Left cardiac atrium (tissue), 4 donors: ENCODE data around the gene NME8. TPM values are rescaled to one million over a fixed set of nuclear protein-coding genes. Genes with fewer than 3 reads are reported as not detected.

Experiments used
- ATAC-seq, 2 donors: fragments of 200-7000 bp; cut with Tn5 transposase; one replicate each; pipeline ENCODE4 v1.9.1; 2020; ENCODE audit warnings: mild to moderate bottlenecking in 2 of 2, moderate library complexity in 2 of 2
- DNase-seq: peaks from one replicate; pipeline ENCODE4 v3.0.0-alpha.2; 2020
- intact Hi-C, 2 donors: fragments of 100-400 bp; cut with DNase I; formaldehyde crosslinking; loops; one replicate each; pipeline versions ENCODE4 v1.14.1 to v1.15.1; 2022 to 2023
- total RNA-seq, 2 donors: library from RNA; stranded (reverse); fragmentation: NEBNext Ultra II Directional; extraction: Animal tissue kit (Norgen Biotek cat#: 25700); gene quantifications; one replicate each; pipeline ENCODE4 v1.2.1, GENCODE V29; 2021
- donor health status: DM: no; HTN: yes; CAD: no.
- donor health status: DM: no; HTN: yes; CAD: no; lungs with severe emphysema.
- donor health status: DM: yes; HTN: yes; CAD: no.
- donor health status: Dilated cardiomyopathy.

Gene NME8
- total RNA-seq, 2 donors from 2014 or later: not detected

DNA sequence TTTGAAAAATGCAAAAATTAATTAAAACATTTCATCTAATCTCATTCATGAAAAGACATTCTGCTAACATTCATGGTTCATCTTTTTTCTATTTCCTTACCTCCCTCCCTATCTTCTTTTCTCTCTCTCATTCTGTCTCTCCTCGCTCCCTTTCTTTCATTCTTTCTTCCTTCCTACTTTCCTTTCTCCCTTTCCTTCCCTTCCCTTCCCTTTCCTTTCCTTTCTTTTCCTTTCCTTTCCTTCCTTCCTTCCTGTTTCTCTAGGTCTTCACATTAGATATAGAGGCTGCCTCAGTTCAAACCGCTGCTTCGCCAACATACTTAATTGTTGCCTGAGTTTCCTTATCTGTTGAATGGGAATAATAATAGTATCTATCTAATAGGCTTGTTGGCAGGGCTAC, 46.3 kb downstream of the NME8 start:
- intact Hi-C loops: no loop called here
- ATAC-seq (no peak), DNase-seq (no peak)

DNA sequence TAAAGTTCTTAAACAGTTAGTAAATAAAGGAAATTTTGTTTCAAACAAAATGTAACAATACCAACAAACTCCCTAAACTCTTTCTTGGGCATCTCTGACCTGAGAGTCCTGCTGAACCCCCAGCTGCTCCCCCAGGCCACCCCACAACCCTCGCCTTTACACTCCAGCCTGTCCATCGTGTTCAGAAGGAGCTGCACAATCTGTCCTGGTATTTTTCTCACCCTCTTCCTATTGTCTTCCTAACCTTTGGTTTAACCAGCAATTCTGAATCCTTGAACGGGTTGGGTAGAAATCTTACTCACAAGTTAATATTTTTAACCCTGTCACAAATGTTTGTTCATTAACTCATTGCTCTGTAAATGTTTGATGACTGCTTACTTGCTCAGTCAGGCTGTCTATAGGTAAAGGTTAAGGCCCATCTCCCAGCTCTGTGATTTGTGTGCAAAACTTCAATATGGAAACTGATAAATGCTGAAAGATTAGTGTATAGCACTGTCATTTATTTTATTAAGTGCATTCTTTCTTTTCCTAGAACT, 51.4 kb downstream of the NME8 start:
- ATAC-seq (no peak), DNase-seq (no peak)
- intact Hi-C loops: loop anchor here (2.0 to 10.0 kb wide), 5 partner anchors 205 to 418 kb away; no protein-coding TSS in a partner anchor

DNA sequence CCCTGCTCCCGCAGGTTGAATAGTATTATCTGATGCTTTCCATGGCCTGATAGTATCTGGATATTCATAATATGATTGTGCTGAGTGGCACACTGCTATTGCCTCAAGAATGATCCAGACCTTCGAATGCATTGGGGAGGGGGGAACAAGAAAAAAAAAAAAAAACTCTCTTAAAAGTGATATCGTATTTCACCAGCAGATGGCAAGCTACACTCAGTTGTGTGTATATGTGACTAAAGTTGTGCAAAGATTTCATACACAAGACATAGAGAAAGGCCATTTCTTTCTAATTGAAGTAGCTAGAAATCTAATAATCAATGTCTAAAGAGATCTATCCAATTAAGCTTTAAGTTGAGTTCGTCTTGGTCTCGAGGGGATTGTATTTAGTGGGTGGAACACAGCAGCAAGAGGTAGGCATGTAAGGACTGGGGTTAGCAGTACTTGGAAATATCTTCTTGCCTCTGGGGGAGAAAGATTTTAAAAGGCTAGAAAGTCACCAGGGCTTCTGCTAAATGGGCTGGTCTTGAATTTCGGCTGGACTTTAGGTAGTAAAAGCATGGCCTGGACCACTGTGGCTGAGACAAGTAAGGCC, 52.9 kb downstream of the NME8 start:
- ATAC-seq (peak; percentile 74 to 79), DNase-seq (no peak)
- intact Hi-C loops: loop anchor here (2.0 to 10.0 kb wide), 5 partner anchors 203 to 416 kb away; no protein-coding TSS in a partner anchor

DNA sequence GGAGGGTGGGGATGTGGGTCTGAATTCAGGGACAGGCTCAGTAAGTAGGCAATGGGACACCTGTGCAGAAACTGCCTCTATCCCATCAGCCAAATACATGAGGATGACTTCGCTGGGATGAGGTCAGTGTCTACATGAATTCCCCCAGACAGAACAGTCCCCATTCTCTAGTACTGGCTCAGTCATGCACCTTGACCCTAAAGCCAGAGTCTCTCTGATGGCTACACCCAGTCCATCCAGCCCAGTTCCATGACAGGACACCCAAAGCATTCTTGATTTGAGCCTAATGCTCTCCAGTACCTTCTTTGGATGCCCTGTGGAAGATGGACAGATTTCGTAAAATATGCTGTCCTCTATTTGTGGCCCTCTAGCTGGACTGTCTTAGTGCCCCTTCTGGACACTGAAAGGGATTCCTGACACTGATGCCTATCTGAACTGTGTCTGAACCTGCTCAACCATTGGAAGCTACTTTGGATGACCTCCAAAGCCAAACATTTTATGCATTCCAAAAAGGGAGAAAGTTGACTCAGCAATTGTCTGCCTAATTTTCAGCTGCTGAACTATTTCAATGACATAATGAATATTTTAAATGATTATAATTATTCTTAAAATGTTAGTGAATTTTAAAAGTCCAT, 53.6 kb downstream of the NME8 start:
- peak; percentile 41 to 71 for ATAC-seq
- intact Hi-C loops: loop anchor here (2.0 to 10.0 kb wide), 5 partner anchors 203 to 415 kb away; no protein-coding TSS in a partner anchor
- no peak for DNase-seq

DNA sequence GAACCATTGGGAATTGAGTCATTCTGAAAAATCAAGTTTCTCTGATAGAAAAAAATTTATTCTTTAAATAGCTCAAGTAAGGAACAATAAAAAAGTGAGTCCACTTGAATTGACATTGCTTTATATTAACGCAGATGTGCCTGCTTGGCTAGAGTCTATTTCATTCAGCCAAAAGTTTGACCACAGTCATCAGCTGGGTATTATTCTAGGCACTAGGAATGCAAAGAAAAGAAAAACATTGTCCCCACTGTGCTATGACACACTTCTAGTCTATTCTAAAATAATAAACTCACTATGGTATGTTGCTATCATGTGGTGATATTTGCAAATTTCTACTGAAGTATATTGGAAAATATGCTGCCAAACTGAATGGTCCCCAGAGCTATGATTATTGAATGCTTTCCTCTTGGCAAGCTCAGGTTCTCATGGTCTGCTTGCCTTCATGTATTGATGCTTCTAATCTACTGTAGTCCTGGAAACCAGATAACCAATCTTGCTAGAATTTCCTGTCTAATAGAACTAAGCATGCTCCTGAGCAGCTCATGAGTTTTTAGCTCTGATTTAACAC, 59.9 kb downstream of the NME8 start:
- intact Hi-C loops: loop anchor here in 1 of 2 donors (10.0 kb wide), 1 partner anchor 196 kb away; no protein-coding TSS in a partner anchor
- ATAC-seq (peak in 1 of 2 donors; percentile 85), DNase-seq (no peak)

DNA sequence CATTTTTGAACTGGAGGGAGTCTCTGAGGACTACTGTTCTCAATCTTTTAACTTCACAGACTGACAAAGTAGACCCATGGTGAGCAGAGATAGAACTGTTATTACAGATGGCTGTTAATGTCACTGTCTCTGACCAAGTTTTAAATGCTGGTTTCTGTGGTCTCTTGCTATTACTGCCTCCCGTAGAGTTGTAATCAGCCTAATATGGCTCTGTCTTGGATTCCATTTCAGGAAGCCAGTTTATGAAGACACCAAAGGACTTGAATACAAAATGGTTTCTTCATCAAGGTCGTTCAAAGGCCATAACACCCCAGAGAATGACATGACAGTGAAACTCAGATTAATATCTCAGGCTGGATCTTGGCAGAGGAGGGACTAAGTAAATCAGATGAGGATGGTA, 64.4 kb downstream of the NME8 start:
- intact Hi-C loops: no loop called here
- no peak for DNase-seq
- ATAC-seq: no peak

DNA sequence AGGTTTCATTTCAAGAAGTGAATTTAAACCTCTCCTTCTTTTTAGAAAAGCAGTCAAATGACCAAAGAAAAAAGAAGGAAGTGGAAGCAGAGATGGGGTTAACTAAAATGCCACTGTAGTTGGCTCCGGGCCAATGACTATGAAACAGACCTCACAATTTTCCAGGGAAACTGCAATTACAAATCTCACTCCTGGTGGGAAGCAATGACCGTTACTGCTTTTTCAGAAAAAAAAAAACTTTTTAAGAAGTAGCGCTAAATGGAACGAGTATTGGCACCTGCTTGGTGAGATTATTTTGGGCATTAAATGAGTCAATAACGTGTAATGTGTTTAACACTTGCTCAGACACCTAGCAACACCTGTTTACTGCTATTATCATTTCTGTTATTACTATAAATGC, 67.0 kb downstream of the NME8 start:
- ATAC-seq (no peak), DNase-seq (peak; percentile 45)
- intact Hi-C loops: loop anchor here in 1 of 2 donors (5.0 kb wide), 1 partner anchor 192 kb away; no protein-coding TSS in a partner anchor

DNA sequence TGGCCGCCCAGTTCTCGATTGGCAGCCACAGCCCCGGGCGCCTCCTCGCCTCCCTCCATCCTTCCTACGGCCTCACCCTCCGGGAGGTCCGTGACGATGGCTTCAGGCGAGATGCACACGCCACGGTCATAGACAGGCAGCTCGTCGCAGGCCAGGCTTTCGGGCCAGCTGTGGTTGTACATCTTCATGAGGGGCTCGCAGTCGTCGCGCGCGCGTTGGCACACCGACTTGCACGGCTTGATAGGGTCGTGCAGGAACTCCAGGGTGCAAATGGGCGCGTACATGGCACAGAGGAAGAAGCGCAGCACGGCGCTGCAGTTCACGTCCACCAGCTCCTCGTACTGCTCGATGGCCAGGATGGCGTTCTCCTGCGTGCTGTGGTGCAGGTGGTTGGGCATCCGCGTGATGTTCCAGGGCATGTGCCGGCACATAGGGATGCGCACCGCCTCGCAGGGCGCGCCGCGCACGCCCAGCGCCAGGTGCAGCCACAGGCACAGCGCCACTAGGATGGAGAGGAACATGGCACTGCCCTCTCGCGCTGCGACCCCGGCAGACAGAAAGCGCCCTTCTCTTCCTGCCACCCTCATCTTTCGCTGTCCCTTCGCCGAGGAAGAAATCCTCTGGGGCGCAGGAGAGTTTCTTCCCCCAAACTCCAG, 67.7 kb downstream of the NME8 start:
- DNase-seq (peak; percentile 36), ATAC-seq (peak in 1 of 2 donors; percentile 25)
- intact Hi-C loops: loop anchor here in 1 of 2 donors (5.0 kb wide), 1 partner anchor 191 kb away; no protein-coding TSS in a partner anchor

DNA sequence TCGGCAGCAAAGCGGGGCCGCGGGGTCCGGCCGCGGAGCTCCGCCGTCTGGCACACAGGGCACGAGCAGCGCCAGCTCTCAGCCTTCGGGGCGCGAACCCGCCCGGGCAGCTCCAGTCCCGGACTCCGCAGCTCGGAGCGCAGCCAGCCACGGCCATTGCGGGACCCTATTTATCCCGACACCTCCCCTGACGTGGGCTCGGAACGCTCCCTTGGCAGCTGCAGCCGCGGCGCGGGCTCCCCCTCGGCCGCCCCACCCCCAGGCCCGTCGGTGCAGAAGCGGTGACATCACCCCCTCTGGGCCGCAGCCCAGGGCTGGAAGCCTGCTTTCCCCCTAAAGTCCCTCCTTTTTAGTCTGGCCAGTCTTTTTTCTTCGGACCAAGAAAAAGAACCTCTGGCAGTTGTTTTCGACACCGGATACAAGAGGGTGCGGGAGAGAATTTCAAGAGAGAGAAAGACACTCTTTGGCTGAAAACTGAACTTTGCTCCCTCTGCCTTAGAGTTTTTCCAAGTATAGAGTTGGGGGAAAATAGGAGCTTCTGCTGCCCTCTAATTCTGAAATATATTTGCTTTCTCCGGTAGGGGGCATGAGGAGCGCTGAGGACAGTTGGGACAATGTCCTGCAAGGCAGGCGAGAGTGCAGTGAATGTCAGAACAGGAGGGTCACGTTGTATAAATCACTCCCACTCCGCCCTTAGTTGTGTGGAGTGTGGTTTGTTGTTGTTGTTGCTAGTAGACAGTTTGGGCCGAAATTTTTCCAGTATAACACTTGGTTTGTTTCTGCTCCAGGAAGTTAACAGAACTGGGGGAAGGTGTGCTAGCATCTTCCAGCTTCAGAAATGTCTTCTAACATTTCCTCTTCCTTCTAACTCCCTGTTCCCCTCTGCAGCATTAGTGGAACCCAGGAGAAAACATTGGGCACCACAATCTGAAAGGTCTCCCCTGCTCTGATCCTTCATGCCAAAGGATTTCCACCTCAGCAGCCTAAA, 68.6 kb downstream of the NME8 start, which contains the start of gene SFRP4:
Gene SFRP4, minus strand, starts transcription at position 145 of the 988 bp plus-strand sequence. CDS start 280 bp downstream, outside the sequence.
- DNase-seq (peak; percentile 72), ATAC-seq (peak; percentile 65 to 80)
- intact Hi-C loops: loop anchor here in 1 of 2 donors (5.0 kb wide), 1 partner anchor 190 kb away; no protein-coding TSS in a partner anchor

DNA sequence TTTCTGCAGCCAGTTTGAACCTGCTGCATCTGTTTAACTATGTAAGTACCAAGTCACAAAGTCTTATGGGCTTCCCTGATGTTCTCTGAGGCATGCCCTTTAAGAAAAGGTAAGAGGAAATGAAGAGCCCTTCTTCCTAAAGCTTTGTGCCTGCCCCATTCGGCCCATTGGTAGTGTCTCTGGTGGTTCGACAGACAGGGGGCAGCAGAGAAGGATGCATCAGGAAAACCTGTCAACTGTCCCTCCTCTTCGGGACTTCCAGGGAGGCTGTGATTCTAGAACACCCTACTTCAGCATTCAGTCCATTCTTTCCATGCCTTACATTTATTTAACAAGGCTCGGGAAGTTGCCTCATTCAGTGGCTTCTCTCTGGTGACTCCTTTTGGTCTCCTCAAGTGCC, 70.1 kb downstream of the NME8 start:
- intact Hi-C loops: loop anchor here in 1 of 2 donors (5.0 kb wide), 1 partner anchor 189 kb away; no protein-coding TSS in a partner anchor
- DNase-seq (no peak), ATAC-seq (no peak)

DNA sequence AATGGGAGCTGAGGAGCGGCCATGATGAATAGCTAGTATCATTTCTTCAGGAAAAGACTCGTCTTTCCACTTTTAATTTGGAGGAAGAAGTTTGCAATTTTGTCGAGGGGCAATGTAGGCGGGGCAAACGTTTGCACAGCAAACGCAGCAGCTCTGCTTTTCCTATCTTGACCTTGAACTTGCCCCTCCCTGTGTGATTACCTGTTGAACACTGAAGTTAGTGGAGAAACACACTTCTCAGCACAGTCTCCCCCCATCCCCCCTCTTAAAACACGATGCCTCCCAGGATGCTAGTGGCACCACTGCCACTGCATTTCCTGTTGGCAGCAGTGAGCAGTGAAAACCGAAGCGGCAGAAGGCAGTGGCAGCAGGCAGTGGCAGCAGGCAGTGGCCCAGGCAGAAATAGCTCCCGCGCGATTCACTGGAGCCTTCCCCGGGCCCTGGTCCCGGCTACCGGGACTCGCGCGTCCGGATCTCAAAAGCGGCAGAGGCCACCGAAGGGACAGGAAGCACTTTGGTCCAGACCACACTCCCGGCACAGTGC, 72.0 kb downstream of the NME8 start, which contains the start of gene EPDR1:
Gene EPDR1, plus strand, starts transcription at position 336 of the 544 bp plus-strand sequence. CDS start 300 bp downstream, outside the sequence.
- peak; percentile 62 for DNase-seq
- ATAC-seq: peak; percentile 56 to 73
- intact Hi-C loops: no loop called here

DNA sequence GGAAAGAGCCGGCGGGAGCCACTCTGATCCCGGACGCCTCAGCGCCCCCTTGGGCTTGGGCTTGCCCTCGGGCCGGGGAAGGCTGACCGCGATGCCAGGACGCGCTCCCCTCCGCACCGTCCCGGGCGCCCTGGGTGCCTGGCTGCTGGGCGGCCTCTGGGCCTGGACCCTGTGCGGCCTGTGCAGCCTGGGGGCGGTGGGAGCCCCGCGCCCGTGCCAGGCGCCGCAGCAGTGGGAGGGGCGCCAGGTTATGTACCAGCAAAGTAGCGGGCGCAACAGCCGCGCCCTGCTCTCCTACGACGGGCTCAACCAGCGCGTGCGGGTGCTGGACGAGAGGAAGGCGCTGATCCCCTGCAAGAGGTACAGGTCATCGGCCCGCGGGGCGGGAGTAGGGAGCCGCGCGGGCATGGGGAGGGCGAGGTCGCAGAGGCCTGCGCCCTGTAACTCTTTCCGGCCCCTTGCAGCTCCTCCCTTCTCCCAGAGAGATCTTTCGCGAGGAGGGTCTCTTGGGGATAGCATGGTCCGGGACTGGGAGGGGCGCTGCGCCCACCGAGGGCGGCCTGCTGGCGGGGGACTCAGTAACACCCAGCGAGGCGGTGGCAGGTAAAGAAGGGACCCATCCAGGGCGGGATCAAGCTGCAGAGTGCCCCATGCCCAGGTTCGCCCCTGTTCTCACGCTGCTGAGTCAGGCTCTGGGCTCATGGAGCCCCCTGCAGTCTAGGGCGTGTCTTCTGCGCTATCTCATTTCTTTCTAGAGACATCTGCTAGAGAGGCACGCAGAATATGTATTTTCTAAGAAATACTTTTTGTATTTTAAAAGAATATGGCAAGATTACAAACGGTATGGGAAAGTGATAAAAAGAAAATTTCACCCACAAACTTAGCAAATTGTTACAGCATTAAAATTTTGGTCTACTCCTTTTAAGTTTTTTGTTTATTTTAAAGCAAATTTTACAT, 72.7 kb downstream of the NME8 start:
- peak; percentile 45 for DNase-seq
- intact Hi-C loops: no loop called here
- ATAC-seq: peak; percentile 67 to 72

DNA sequence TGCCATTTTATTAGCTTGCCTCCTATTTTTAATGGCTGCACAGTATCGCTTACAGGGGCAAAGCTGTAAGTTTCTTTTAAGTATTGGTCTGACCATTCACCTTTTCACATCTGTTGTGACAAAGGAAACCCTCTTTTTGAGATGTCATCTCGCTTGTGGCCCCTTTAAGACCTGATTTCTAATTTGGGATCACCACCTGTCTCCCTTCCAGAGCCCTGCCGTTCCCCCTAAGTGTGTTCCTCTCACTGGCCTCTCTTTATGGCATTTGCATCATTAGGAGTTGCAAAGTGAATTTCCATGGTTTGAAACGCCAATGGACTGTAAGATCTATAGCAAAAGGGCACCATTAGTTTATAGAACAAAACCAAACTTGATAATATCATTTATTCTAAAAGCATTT, 73.5 kb downstream of the NME8 start:
- intact Hi-C loops: no loop called here
- ATAC-seq (no peak), DNase-seq (no peak)

DNA sequence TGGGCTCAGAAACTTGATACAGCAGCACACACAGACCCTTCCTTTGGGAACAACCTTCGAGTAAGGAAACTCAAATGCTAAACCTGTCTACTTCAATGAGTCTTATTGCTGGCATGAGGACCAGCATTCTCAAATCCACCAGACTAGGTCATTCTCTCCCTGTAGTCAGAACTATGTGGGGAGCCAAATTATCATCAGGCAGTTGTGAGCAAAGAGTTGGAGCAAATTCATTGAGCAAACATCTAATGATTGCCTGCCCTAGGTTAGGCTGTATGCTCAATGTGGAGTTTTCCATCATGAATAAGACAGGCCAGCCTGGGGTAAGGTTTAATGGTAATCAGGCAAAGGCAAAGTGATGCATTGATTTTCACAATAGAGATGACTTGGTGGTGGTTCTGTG, 75.6 kb downstream of the NME8 start:
- DNase-seq: no peak
- intact Hi-C loops: no loop called here
- no peak for ATAC-seq

DNA sequence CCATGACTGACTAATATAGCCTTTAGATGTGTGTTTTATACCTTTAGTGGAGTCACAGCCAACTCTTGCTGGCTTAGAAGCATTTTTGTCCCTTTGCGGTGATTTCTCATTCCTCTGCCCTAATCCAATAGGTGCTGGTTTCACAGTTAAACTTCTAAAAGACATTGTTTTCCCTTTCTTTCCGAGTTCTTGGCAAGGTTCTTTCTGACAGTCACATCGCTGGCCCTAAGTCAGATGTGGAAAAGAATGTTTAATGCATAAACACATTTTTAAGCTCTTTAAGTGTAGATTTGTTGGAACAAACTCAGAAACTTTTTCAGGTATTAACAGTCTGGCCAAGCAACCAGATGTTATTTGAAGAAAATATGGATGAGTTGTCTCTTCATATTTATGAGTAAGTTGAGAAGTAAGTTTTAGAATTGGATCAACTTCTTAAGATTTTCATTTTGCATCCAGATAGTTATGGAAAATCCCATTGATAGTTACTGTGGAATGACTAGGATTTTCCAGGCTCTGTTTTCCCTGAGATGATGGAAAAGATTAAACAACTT, 76.2 kb downstream of the NME8 start:
- intact Hi-C loops: no loop called here
- ATAC-seq: no peak

DNA sequence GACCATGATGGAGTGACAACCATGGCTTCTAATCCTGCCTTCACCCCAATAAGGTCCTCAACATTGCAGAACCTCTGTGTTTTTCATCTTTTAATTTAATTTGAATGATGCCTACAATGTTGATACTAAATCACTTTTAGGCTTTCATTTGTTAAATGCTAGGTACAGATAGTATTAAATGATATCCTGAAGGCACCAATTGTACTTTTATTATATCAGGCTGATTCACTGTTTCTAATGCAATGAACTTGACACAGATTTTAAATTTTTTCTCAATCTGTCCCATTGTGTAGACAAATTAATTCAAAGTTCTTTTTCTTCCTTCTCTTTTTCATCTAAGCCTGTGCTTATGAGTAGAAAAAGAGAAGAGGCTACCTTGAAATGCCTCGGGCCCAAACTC, 77.2 kb downstream of the NME8 start:
- intact Hi-C loops: no loop called here
- DNase-seq (no peak), ATAC-seq (no peak)

More for the DNA sequence above, 76.2 kb downstream of the NME8 start:
- no peak for DNase-seq
